ENCODE results near the gene AFAP1L1. TPM values are rescaled to one million over a fixed set of nuclear protein-coding genes. Genes with fewer than 3 reads are reported as not detected.

The AFAP1L1 gene
- total and polyA plus RNA-seq, 10 of the 15 experiments (the other 5 are each of a cell fraction or from before 2014, with no cell fraction given): 0.11 TPM; not detected in 9

GRCh38 chr5:149227168-149227826, 44.4 kb upstream of the AFAP1L1 start (continued):
- TF ChIP-seq CEBPZ (IDR thresholded peaks at IDR 0.05; ENCODE audit: low read depth, low read length) (no peak), HDGF (IDR thresholded peaks at IDR 0.05) (no peak), ZNF592 (IDR thresholded peaks at IDR 0.05) (no peak), NRF1 (conservative IDR thresholded peaks at IDR 0.05; ENCODE audit: low read depth, low read length) (no peak), ZSCAN29 (IDR thresholded peaks at IDR 0.05) (no peak), POLR2AphosphoS5 (IDR thresholded peaks at IDR 0.05; ENCODE audit: low read length) (no peak), CBFB (IDR thresholded peaks at IDR 0.05; ENCODE audit: low read depth) (no peak), TAF1 (IDR thresholded peaks at IDR 0.05; ENCODE audit: borderline replicate concordance, low read depth, low read length) (no peak), GABPA (IDR thresholded peaks at IDR 0.05; ENCODE audit: low read depth) (no peak), ESRRA (IDR thresholded peaks at IDR 0.05; ENCODE audit: low read length) (no peak), RCOR1 (conservative IDR thresholded peaks at IDR 0.05; ENCODE audit: low read depth, low read length) (no peak)

Data from GM12878 (cell line).